ENCODE data around the gene VAMP5. TPM values are rescaled to one million over a fixed set of nuclear protein-coding genes. Genes with fewer than 3 reads are reported as not detected.
"Not testable (repeated sequence)": the region's sequence is repeated elsewhere in the genome, so short reads cannot be mapped to it uniquely, and the experiment has no call there.

Gene VAMP5
- 62.1 TPM for total RNA-seq
- long read RNA-seq, transcript VAMP5-201 (3 exons, 689 nt) = major isoform, 22 of 26 reads
- long read RNA-seq, partial matches to known transcripts = 0 of 26 reads
- long read RNA-seq, other reads (novel, unspliced or antisense) = 4 of 26 reads

GRCh38 chr2:85584354-85584856, at the start of gene VAMP5:
Gene VAMP5 (plus strand): TSS chr2:85584431. CDS start chr2:85584491, 60 bp downstream.
- intact Hi-C loops (cut with DNase I) = no loop called here
- DNase-seq (ENCODE audit: missing footprints) = peak; percentile 79
- peak; percentile 47 for ATAC-seq

- no peak for ATAC-seq
- intact Hi-C loops (cut with DNase I) = loop anchor here (10.0 kb wide), 1 partner anchor 180 kb away; the partner anchor contains the start of genes ELMOD3 and RETSAT
- no peak for DNase-seq (ENCODE audit: missing footprints)
Measured at GRCh38 chr2:85534881-85535280, 49.4 kb upstream of the VAMP5 start.

GRCh38 chr2:85536479-85536878, 47.8 kb upstream of the VAMP5 start:
- DNase-seq (ENCODE audit: missing footprints) = no peak
- intact Hi-C loops (cut with DNase I) = loop anchor here (10.0 kb wide), 1 partner anchor 182 kb away; the partner anchor contains the start of genes ELMOD3 and RETSAT

GRCh38 chr2:85537600-85538506, 46.4 kb upstream of the VAMP5 start:
- intact Hi-C loops (cut with DNase I) = loop anchor here (2.0 to 10.0 kb wide), 2 partner anchors 37 to 183 kb away; partner anchors contain the start of genes ELMOD3 and RETSAT
- DNase-seq (ENCODE audit: missing footprints) = peak; percentile 76
- ATAC-seq = peak; percentile 14

More at GRCh38 chr2:85536479-85536878, 47.8 kb upstream of the VAMP5 start:
- no peak for ATAC-seq

- ATAC-seq (peak; percentile 93), DNase-seq (ENCODE audit: missing footprints) (peak; percentile 96)
- intact Hi-C loops (cut with DNase I) = loop anchor here (1.0 to 10.0 kb wide), 3 partner anchors 38 to 184 kb away; partner anchors contain the start of genes ELMOD3 and RETSAT
Measured at GRCh38 chr2:85538507-85539360, 45.5 kb upstream of the VAMP5 start, which contains the start of gene MAT2A. Gene MAT2A (plus strand): TSS chr2:85539168. CDS start chr2:85539288, 120 bp downstream.

- intact Hi-C loops (cut with DNase I) = loop anchor here (1.0 to 10.0 kb wide), 3 partner anchors 39 to 185 kb away; partner anchors contain the start of genes ELMOD3 and RETSAT
- ATAC-seq (peak; percentile 66), DNase-seq (ENCODE audit: missing footprints) (peak; percentile 87)
Measured at GRCh38 chr2:85539361-85540132, 44.7 kb upstream of the VAMP5 start.

GRCh38 chr2:85540133-85540648, 44.0 kb upstream of the VAMP5 start:
- ATAC-seq = no peak
- intact Hi-C loops (cut with DNase I) = no loop called here

GRCh38 chr2:85541262-85541661, 43.0 kb upstream of the VAMP5 start:
- no peak for DNase-seq (ENCODE audit: missing footprints)
- intact Hi-C loops (cut with DNase I) = no loop called here
- ATAC-seq = no peak

More at GRCh38 chr2:85540133-85540648, 44.0 kb upstream of the VAMP5 start:
- no peak for DNase-seq (ENCODE audit: missing footprints)

- no peak for DNase-seq (ENCODE audit: missing footprints)
- no peak for ATAC-seq
- intact Hi-C loops (cut with DNase I) = no loop called here
Measured at GRCh38 chr2:85541753-85542457, 42.3 kb upstream of the VAMP5 start.

GRCh38 chr2:85542777-85543176, 41.5 kb upstream of the VAMP5 start:
- no peak for DNase-seq (ENCODE audit: missing footprints)
- no peak for ATAC-seq
- intact Hi-C loops (cut with DNase I) = no loop called here

GRCh38 chr2:85544254-85544691, 40.0 kb upstream of the VAMP5 start:
- DNase-seq (ENCODE audit: missing footprints); intact Hi-C loops (cut with DNase I); ATAC-seq: not testable (repeated sequence)

GRCh38 chr2:85544915-85545779, 39.1 kb upstream of the VAMP5 start:
- not testable (repeated sequence) for ATAC-seq; DNase-seq (ENCODE audit: missing footprints)

GRCh38 chr2:85545780-85546240, 38.4 kb upstream of the VAMP5 start:
- no peak for ATAC-seq
- intact Hi-C loops (cut with DNase I) = no loop called here
- no peak for DNase-seq (ENCODE audit: missing footprints)

More at GRCh38 chr2:85544915-85545779, 39.1 kb upstream of the VAMP5 start:
- intact Hi-C loops (cut with DNase I) = not testable (repeated sequence)

GRCh38 chr2:85547089-85547858, 37.0 kb upstream of the VAMP5 start:
- intact Hi-C loops (cut with DNase I) = no loop called here
- ATAC-seq (no peak), DNase-seq (ENCODE audit: missing footprints) (no peak)

Measured in Right ventricle myocardium inferior (tissue), 1 donor.